Measurements from ENCODE around the gene CNST. TPM values are rescaled to one million over a fixed set of nuclear protein-coding genes. Genes with fewer than 3 reads are reported as not detected.

CNST gene
- total and polyA plus RNA-seq, 2 donors, result 17.1 to 36.6 TPM

Small RNA genes within 50 kb of the gene (small RNA-seq; reads per million reads assigned to genes)
- gene AL356583.2 (not detected), gene AL591623.2 (not detected)

Other genes starting within 250 kb of the CNST start
- gene SMYD3, start 59.2 kb upstream of the CNST start, total RNA-seq, result 44.6 TPM
- 18.2 TPM for gene SMYD3, start 59.2 kb upstream of the CNST start, polyA plus RNA-seq
- 22.4 TPM for gene TFB2M, start 195 bp upstream of the CNST start, total RNA-seq
- 11.7 TPM for gene TFB2M, start 195 bp upstream of the CNST start, polyA plus RNA-seq
- 80.2 TPM for gene SCCPDH, start 158.0 kb downstream of the CNST start, total RNA-seq
- 35.2 TPM for gene SCCPDH, start 158.0 kb downstream of the CNST start, polyA plus RNA-seq